GM12878 (cell line): ENCODE data around the gene TUBB1.

Experiments
- BRCA1 ChIP-seq: IDR thresholded peaks from 2 replicates; pipeline ENCODE4 v1.6.1; 2011; ENCODE audit warnings: low read depth, low read length, improper control_type of control experiment
- CTCF ChIP-seq, 3 experiments: IDR thresholded peaks in 2 of 3; conservative IDR thresholded peaks in 1 of 3; 2 replicates each; pipeline ENCODE4 v1.5.1; 2011; ENCODE audit warnings: low read depth in 3 of 3, low read length in 3 of 3, mild to moderate bottlenecking in 3 of 3, control low read depth in 2 of 3, moderate library complexity in 2 of 3, inconsistent platforms in 1 of 3, mixed read lengths in 1 of 3; ENCODE audit not compliant: control insufficient read depth in 2 of 3, insufficient read depth in 1 of 3; ENCODE audit errors: extremely low read depth in 1 of 3
- EP300 ChIP-seq, 2 experiments: fragments of 150-350 bp in 1 of 2; IDR thresholded peaks; 2 replicates each; pipeline ENCODE4 v1.6.1; 2011 to 2012; ENCODE audit warnings: low read depth in 2 of 2, low read length in 2 of 2, borderline replicate concordance in 1 of 2, improper control_type of control experiment in 1 of 2, inconsistent platforms in 1 of 2; ENCODE audit not compliant: control insufficient read depth in 1 of 2
- ETV6 ChIP-seq, 2 experiments: fragments of 450-650 bp in 1 of 2; IDR thresholded peaks in 1 of 2; conservative IDR thresholded peaks in 1 of 2; 2 replicates each; pipeline ENCODE4 v1.6.1; 2014; ENCODE audit warnings: antibody characterized with exemption in 1 of 2, borderline replicate concordance in 1 of 2, low read depth in 1 of 2, mild to moderate bottlenecking in 1 of 2, moderate library complexity in 1 of 2
- MAX ChIP-seq: IDR thresholded peaks from 2 replicates; pipeline ENCODE4 v1.6.1; 2012; ENCODE audit warnings: low read depth, low read length, improper control_type of control experiment
- POLR2AphosphoS5 ChIP-seq: IDR thresholded peaks from 2 replicates; pipeline ENCODE4 v1.6.1; 2011; ENCODE audit warnings: mild to moderate bottlenecking, low read length, inconsistent platforms
- SP1 ChIP-seq: IDR thresholded peaks from one replicate; pipeline ENCODE4 v1.6.1; 2011; ENCODE audit warnings: low read depth, low read length
- SRF ChIP-seq, 2 experiments: IDR thresholded peaks; 2 replicates each; pipeline ENCODE4 v1.6.1; 2011; ENCODE audit warnings: low read depth in 2 of 2, low read length in 2 of 2, mild to moderate bottlenecking in 1 of 2, moderate library complexity in 1 of 2

GRCh38 chr20:59068534-59068933 lies 49.3 kb downstream of the TUBB1 start:
- TF ChIP-seq CTCF (IDR thresholded peaks at IDR 0.05 in 2 of 3, conservative IDR thresholded peaks at IDR 0.05 in 1 of 3; ENCODE audit: control insufficient read depth in 2 of 3, extremely low read depth in 1 of 3, insufficient read depth in 1 of 3, low read depth in 3 of 3, low read length in 3 of 3) (no peak), SRF (IDR thresholded peaks at IDR 0.05; ENCODE audit: low read depth in 2 of 2, low read length in 2 of 2) (no peak), MAX (no peak), EP300 (IDR thresholded peaks at IDR 0.05; ENCODE audit: borderline replicate concordance in 1 of 2, control insufficient read depth in 1 of 2, low read depth in 2 of 2, low read length in 2 of 2) (no peak), POLR2AphosphoS5 (no peak), SP1 (no peak), ETV6 (conservative IDR thresholded peaks at IDR 0.05 in 1 of 2, IDR thresholded peaks at IDR 0.05 in 1 of 2; ENCODE audit: borderline replicate concordance in 1 of 2, low read depth in 1 of 2) (no peak), BRCA1 (no peak)
